Neural cell (in vitro differentiated cells): ENCODE measurements around the gene ZXDC. TPM values are rescaled to one million over a fixed set of nuclear protein-coding genes. Genes with fewer than 3 reads are reported as not detected.

Experiments
- H2AFZ ChIP-seq: fragments of 200-600, 300-800 bp; sonication (generic), shearing (Covaris generic); 2 replicates; pipeline ENCODE4 v1.6.0; 2014; ENCODE audit warnings: low read depth, mild to moderate bottlenecking, antibody characterized with exemption, low read length, moderate library complexity
- H3F3A ChIP-seq: fragments of 200-600 bp; shearing (Covaris generic); 2 replicates; pipeline ENCODE4 v1.6.1; 2016; ENCODE audit warnings: mild to moderate bottlenecking, moderate library complexity, mixed read lengths, antibody characterized with exemption, low read length; ENCODE audit not compliant: insufficient read depth, poor library complexity, severe bottlenecking
- H3K27ac ChIP-seq: fragments of 200-600, 300-800 bp; sonication (generic), shearing (Covaris generic); 2 replicates; pipeline ENCODE4 v1.5.1; 2014; ENCODE audit warnings: mild to moderate bottlenecking, low read length, moderate library complexity
- H3K27me3 ChIP-seq: fragments of 300-800, 200-600 bp; sonication (generic), shearing (Covaris generic); 2 replicates; pipeline ENCODE4 v1.6.0; 2014; ENCODE audit warnings: mild to moderate bottlenecking, low read depth, low read length, moderate library complexity; ENCODE audit not compliant: insufficient read depth
- H3K36me3 ChIP-seq: fragments of 300-800, 200-600 bp; sonication (generic), shearing (Covaris generic); 2 replicates; pipeline ENCODE4 v1.5.1; 2014; ENCODE audit warnings: mild to moderate bottlenecking, antibody characterized with exemption, low read length, moderate library complexity; ENCODE audit not compliant: insufficient read depth
- H3K4me2 ChIP-seq: fragments of 300-800, 200-600 bp; sonication (generic), shearing (Covaris generic); 2 replicates; pipeline ENCODE4 v1.6.0; 2014; ENCODE audit warnings: mild to moderate bottlenecking, low read length
- H3K4me3 ChIP-seq: fragments of 300-800, 200-600 bp; sonication (generic), shearing (Covaris generic); 2 replicates; pipeline ENCODE4 v1.5.1; 2014; ENCODE audit warnings: mild to moderate bottlenecking, low read length, moderate library complexity
- H3K79me2 ChIP-seq: fragments of 200-600 bp; shearing (Covaris generic); replicated peaks from 2 replicates; pipeline ENCODE4 v1.6.0; 2014; ENCODE audit warnings: mild to moderate bottlenecking, low read length, moderate library complexity; ENCODE audit not compliant: insufficient read depth
- H3K9ac ChIP-seq: fragments of 300-800, 200-600 bp; sonication (generic), shearing (Covaris generic); 2 replicates; pipeline ENCODE4 v1.6.1; 2016; ENCODE audit warnings: mild to moderate bottlenecking, low read length, mixed read lengths
- H3K9me2 ChIP-seq: fragments of 200-600 bp; shearing (Covaris generic); 2 replicates; pipeline ENCODE4 v1.6.1; 2016; ENCODE audit warnings: mild to moderate bottlenecking, low read length, mixed read lengths; ENCODE audit not compliant: insufficient read depth
- H3K9me3 ChIP-seq: fragments of 200-600, 300-800 bp; sonication (generic), shearing (Covaris generic); 2 replicates; pipeline ENCODE4 v1.6.1; 2016; ENCODE audit warnings: mild to moderate bottlenecking, mixed run types, low read length, moderate library complexity, mixed read lengths
- H4K20me1 ChIP-seq: fragments of 200-600 bp; shearing (Covaris generic); 2 replicates; pipeline ENCODE4 v1.6.1; 2016; ENCODE audit warnings: mild to moderate bottlenecking, mixed run types; ENCODE audit not compliant: insufficient read depth
- EP300 ChIP-seq: fragments of 450-650 bp; conservative IDR thresholded peaks from 2 replicates; pipeline ENCODE4 v1.6.1; 2014; ENCODE audit warnings: antibody characterized with exemption, mild to moderate bottlenecking, moderate library complexity; ENCODE audit not compliant: poor library complexity, severe bottlenecking
- EZH2 ChIP-seq: fragments of 200-600, 300-800 bp; shearing (Covaris generic), sonication (generic); IDR thresholded peaks from 2 replicates; pipeline ENCODE4 v1.6.1; 2014; ENCODE audit warnings: antibody characterized with exemption, low read length, borderline replicate concordance, mild to moderate bottlenecking; ENCODE audit not compliant: insufficient read depth, poor library complexity, severe bottlenecking
- MXI1 ChIP-seq: fragments of 450-650 bp; conservative IDR thresholded peaks from 2 replicates; pipeline ENCODE4 v1.6.1; 2014; ENCODE audit warnings: antibody characterized with exemption, mild to moderate bottlenecking; ENCODE audit not compliant: poor library complexity, severe bottlenecking
- POLR2AphosphoS5 ChIP-seq: IDR thresholded peaks from 2 replicates; pipeline ENCODE4 v1.6.1; 2012
- RAD21 ChIP-seq: fragments of 450-650 bp; conservative IDR thresholded peaks from 2 replicates; pipeline ENCODE4 v1.6.1; 2014; ENCODE audit warnings: antibody characterized with exemption, mild to moderate bottlenecking, moderate library complexity
- SMC3 ChIP-seq: fragments of 450-650 bp; conservative IDR thresholded peaks from 2 replicates; pipeline ENCODE4 v1.6.1; 2014; ENCODE audit warnings: antibody characterized with exemption, mild to moderate bottlenecking, moderate library complexity; ENCODE audit not compliant: poor library complexity
- TAF1 ChIP-seq: IDR thresholded peaks from 2 replicates; pipeline ENCODE4 v1.6.1; 2012; ENCODE audit warnings: low read depth
- polyA plus RNA-seq: library from polyadenylated mRNA; depleted of rRNA; stranded (reverse); fragments of >200 nt; gene quantifications from 2 replicates; pipeline ENCODE4 v1.2.3, GENCODE V29; 2014
- TF ChIP-seq, protein P1 (sequence below): fragments of 450-650 bp; IDR thresholded peaks from 2 replicates; pipeline ENCODE4 v1.5.1; 2014; ENCODE audit warnings: antibody characterized with exemption, mild to moderate bottlenecking, moderate library complexity; ENCODE audit not compliant: poor library complexity, severe bottlenecking
- TF ChIP-seq, protein P2 (sequence below): IDR thresholded peaks from 2 replicates; pipeline ENCODE4 v1.6.1; 2012; ENCODE audit warnings: borderline replicate concordance

ZXDC gene
- polyA plus RNA-seq, 1 donor from 2014 or later, result 22.2 TPM

DNA sequence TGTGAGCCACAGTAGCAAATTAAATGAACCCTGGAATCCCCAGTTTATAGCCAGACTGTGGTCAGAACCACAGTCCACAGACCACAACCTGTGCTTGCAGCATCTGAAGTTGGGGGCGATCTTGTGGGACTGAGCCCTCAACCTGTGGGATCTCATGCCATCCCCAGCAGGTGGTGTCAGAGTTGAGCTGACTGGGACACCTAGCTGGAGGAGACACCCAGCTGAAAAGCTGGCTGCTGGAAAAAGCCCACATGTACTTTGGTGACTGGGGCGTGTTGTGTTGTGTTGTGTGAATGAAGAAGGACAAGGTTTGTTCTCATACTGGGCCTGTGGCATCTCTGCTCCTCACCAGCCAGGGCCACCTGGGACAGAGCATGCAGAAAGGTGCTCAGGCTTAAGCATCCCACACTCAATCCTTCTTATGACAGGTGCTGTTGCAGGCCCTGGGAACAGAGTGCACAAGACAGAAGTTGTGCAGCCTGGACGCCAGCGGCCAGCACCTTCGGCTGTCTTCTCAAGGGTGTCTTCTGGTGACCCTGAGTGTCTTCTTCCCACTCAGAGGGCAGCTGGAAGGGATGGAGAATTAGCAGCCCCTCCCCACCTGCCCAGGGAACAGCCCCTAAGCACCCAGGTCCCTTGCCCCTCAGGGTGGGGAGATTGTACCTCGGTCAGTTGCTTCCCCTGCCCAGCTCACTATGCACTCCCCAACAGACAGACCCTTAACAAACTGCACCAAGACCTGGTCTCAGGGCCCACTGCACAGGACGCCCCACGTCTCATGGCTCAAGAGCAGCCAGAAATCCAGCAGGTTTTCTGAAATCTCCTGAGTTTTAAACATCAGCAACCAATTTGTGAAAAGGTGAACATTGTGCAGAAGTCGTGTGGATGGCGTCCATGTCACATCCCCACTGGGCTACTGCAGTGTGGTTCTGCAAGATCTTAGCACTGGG lies 44.1 kb upstream of the ZXDC start:
- Histone ChIP-seq H2AFZ (no peak overlapping the region), H3K4me2 (no peak overlapping the region), H3K9ac (no peak overlapping the region), H3K27ac (no peak overlapping the region), H3K9me3 (no peaks in the 10 kb centered on the region), H3K4me3 (no peak overlapping the region), H3F3A (no peaks in the 10 kb centered on the region), H3K36me3 (no peaks in the 10 kb centered on the region), H4K20me1 (no peaks in the 10 kb centered on the region), H3K9me2 (no peaks in the 10 kb centered on the region), H3K27me3 (peaks cover 24% of the 10 kb centered on the region), H3K79me2 (no peaks in the 10 kb centered on the region)
- TF ChIP-seq, protein P1, sequence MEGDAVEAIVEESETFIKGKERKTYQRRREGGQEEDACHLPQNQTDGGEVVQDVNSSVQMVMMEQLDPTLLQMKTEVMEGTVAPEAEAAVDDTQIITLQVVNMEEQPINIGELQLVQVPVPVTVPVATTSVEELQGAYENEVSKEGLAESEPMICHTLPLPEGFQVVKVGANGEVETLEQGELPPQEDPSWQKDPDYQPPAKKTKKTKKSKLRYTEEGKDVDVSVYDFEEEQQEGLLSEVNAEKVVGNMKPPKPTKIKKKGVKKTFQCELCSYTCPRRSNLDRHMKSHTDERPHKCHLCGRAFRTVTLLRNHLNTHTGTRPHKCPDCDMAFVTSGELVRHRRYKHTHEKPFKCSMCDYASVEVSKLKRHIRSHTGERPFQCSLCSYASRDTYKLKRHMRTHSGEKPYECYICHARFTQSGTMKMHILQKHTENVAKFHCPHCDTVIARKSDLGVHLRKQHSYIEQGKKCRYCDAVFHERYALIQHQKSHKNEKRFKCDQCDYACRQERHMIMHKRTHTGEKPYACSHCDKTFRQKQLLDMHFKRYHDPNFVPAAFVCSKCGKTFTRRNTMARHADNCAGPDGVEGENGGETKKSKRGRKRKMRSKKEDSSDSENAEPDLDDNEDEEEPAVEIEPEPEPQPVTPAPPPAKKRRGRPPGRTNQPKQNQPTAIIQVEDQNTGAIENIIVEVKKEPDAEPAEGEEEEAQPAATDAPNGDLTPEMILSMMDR, result no peak
- TF ChIP-seq EZH2 (no peak), RAD21 (no peak), EP300 (no peak), MXI1 (no peak), POLR2AphosphoS5 (no peak), SMC3 (no peak), TAF1 (no peak)
- TF ChIP-seq, protein P2, sequence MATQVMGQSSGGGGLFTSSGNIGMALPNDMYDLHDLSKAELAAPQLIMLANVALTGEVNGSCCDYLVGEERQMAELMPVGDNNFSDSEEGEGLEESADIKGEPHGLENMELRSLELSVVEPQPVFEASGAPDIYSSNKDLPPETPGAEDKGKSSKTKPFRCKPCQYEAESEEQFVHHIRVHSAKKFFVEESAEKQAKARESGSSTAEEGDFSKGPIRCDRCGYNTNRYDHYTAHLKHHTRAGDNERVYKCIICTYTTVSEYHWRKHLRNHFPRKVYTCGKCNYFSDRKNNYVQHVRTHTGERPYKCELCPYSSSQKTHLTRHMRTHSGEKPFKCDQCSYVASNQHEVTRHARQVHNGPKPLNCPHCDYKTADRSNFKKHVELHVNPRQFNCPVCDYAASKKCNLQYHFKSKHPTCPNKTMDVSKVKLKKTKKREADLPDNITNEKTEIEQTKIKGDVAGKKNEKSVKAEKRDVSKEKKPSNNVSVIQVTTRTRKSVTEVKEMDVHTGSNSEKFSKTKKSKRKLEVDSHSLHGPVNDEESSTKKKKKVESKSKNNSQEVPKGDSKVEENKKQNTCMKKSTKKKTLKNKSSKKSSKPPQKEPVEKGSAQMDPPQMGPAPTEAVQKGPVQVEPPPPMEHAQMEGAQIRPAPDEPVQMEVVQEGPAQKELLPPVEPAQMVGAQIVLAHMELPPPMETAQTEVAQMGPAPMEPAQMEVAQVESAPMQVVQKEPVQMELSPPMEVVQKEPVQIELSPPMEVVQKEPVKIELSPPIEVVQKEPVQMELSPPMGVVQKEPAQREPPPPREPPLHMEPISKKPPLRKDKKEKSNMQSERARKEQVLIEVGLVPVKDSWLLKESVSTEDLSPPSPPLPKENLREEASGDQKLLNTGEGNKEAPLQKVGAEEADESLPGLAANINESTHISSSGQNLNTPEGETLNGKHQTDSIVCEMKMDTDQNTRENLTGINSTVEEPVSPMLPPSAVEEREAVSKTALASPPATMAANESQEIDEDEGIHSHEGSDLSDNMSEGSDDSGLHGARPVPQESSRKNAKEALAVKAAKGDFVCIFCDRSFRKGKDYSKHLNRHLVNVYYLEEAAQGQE, result no peak

DNA sequence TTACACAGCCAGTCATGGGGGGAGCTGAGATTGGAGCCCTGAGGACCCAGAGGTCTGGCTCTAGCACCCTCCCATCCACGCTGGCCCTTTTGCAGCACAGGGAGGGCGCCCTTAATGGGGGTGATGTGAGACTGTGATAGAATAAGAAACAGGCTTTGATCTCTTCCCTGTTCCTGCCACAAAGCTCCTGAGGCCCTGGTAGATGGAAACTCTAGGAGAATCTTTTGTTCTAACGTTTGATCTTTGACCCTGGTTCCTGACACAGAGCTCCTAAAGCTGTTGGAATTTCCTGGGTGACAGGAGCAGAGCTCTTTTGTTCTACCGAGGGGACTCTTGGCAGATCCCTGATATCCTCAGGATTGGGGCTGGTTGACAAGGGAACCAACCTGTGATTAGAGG lies 43.1 kb upstream of the ZXDC start:
- H3F3A ChIP-seq, result no peaks in the 10 kb centered on the region
- H4K20me1 ChIP-seq, result no peaks in the 10 kb centered on the region
- no peaks in the 10 kb centered on the region for H3K9me2 ChIP-seq
- H3K4me3 ChIP-seq, result no peak overlapping the region
- no peaks in the 10 kb centered on the region for H3K79me2 ChIP-seq
- H2AFZ ChIP-seq, result no peak overlapping the region
- TF ChIP-seq EP300, result no peak
- TF ChIP-seq, protein P2, result no peak
- no peak for TF ChIP-seq SMC3
- TF ChIP-seq EZH2, result no peak
- TF ChIP-seq POLR2AphosphoS5, result no peak
- TF ChIP-seq RAD21, result no peak
- no peak for TF ChIP-seq TAF1
- TF ChIP-seq, protein P1, result no peak
- no peak for TF ChIP-seq MXI1
- H3K9me3 ChIP-seq, result no peaks in the 10 kb centered on the region
- H3K36me3 ChIP-seq, result no peaks in the 10 kb centered on the region
- H3K27me3 ChIP-seq, result peaks cover 15% of the 10 kb centered on the region
- H3K4me2 ChIP-seq, result no peak overlapping the region
- no peak overlapping the region for H3K9ac ChIP-seq
- H3K27ac ChIP-seq, result no peak overlapping the region
